GM18505 (cell line): Measurements from ENCODE around the gene ARL16.

ENCODE experiments used
- ATAC-seq: cut with Tn5 transposase; IDR thresholded peaks from one replicate; pipeline ENCODE4 v1.9.1; 2021; ENCODE audit not compliant: unreplicated experiment
- POLR2A ChIP-seq: IDR thresholded peaks from 4 replicates; pipeline ENCODE4 v1.6.1; 2011; ENCODE audit warnings: borderline replicate concordance; ENCODE audit not compliant: insufficient read depth, insufficient read length; ENCODE audit errors: extremely low read depth

Gene ARL16, protein sequence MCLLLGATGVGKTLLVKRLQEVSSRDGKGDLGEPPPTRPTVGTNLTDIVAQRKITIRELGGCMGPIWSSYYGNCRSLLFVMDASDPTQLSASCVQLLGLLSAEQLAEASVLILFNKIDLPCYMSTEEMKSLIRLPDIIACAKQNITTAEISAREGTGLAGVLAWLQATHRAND

DNA sequence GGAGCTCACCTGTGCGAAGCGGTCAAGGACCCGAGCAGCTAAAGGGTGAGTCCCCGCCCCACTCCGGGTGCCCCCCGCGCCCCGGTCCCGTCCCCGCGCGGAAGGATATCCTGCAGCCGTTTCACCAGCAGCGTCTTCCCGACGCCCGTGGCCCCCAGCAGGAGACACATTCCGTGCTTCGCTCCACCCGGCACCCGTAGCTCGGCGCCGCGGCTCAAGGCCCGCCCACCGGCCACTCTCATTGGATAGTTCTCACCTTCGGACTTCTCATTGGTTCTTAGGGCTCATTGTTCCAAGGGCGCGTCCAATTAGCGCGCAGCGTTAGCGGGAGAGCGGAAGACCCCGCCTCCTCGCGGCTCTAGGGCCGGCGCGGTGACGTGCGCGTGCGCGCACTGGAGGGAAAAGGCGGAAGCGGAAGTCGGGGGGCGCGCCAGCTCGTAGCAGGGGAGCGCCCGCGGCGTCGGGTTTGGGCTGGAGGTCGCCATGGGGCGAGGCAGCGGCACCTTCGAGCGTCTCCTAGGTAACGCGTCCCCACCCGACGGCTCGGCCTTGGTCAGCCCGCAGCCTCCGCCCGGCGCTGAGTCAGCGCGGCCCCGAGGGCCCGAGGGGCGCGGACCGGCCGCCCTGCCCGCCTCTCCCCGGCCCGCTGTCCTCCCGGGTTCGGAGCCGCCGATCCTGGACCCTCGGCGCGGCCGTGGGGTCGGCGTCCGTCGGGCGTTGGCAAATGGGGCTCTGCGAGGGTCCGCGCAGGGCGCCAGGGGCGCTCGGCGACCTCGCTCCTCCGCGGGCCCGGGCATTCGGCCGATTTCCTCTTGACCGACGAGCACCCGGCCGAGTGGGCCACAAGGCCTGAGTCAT, at the start of gene ARL16, which contains the start of gene HGS:
TSS of gene ARL16 (minus strand) at position 214 of the 858 bp plus-strand sequence. CDS start at position 170, 44 bp downstream.
TSS of gene HGS (plus strand) at position 428 of the 858 bp plus-strand sequence. CDS start at position 484, 56 bp downstream.
- TF ChIP-seq POLR2A: peak; percentile 73
- ATAC-seq: peak; percentile 87

DNA sequence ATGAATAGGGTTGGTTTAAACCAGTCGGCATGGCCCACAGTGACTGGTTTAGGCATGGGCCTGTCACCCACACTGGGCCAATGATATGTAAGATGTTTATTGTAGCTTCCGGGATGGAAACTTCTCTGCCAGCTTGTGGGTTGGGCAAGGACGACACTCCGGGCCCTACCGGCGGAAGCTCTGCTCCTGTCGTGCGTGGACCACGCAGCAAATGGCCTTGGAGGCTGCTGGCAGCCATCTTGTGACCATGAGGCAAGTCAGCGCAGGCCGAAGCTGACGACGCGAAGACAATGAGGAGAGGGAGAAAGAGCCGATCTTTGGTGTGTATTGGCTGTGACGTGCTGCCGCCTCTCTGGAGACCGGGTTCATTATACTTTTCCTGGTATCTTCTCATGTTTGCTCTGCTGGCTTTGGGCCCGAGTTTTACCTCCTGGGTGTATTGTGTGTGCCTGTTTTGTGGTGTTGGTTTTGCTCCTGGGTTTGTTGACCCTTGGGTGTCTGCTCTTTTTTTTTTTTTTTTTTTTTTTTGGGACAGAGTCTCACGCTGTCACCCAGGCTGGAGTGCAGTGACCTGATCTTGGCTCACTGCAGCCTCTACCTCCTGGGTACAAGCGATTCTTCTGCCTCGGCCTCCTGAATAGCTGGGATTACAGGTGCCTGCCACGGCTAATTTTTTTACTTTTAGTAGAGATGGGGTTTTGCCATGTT, 43.9 kb upstream of the ARL16 start:
- no peak for TF ChIP-seq POLR2A
- no peak for ATAC-seq

DNA sequence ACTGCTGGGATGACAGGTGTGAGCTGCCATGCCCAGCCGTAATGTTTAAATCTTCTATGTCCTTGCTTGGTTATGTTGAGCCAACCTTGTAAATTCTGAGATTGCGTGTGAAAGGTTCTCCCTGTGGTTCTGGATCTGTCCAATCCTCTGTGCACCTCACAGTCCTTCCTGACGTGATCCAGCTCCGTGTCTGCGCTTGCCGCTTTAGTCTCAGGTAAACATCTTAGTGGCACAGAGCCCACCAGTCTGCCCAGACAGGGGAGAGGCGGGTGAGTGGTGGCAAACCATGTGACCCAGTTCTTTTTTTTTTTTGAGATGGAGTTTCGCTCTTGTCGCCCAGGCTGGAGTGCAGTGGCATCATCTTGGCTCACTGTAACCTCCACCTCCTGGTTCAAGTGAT, 42.4 kb upstream of the ARL16 start:
- no peak for ATAC-seq

DNA sequence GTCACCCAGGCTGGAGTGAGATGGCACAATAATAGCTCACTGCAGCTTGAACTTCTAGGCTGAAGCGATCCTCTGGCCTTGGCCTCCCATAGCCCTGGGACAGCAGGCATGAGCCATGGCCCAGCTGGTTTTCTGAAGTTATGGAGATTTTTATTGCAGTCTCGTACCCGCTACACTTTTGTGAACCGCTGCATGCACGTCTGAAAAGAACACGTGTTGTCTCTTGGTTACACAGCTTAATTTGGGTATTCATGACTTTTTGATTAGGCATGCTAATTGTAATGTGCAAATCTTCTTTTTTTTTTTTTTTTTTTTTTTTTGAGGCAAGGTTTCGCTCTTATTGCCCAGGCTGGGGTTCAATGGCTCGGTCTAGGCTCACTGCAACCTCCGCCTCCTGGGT, 41.8 kb upstream of the ARL16 start:
- TF ChIP-seq POLR2A: no peak

More for the DNA sequence above, 42.4 kb upstream of the ARL16 start:
- no peak for TF ChIP-seq POLR2A

DNA sequence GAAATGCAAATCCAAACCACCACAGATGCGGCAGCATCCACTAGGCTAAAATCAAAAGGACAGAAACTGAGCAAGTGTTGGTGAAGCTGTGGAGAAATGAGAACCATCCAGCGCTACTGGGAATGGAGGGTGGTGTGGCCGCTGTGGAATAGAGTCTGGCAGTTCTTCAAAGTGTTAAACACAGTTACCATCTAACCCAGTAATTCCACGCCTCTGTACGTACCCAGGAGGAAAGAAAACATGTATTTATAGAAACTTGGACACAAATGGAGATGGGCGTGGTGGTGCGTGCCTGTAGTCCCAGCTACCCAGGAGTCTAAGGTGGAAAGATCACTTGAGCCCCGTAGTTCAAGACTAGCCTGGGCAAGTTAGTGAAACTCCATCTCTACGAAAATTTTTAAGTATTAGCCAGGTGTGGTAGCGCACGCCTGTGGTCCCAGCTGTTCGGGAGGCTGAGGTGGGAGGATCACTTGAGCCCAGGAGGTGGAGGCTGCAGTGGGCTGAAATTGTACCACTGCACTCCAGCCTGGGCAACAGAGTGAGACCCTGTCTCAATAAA, 40.1 kb upstream of the ARL16 start:
- no peak for TF ChIP-seq POLR2A
- no peak for ATAC-seq

More for the DNA sequence above, 41.8 kb upstream of the ARL16 start:
- ATAC-seq: no peak

DNA sequence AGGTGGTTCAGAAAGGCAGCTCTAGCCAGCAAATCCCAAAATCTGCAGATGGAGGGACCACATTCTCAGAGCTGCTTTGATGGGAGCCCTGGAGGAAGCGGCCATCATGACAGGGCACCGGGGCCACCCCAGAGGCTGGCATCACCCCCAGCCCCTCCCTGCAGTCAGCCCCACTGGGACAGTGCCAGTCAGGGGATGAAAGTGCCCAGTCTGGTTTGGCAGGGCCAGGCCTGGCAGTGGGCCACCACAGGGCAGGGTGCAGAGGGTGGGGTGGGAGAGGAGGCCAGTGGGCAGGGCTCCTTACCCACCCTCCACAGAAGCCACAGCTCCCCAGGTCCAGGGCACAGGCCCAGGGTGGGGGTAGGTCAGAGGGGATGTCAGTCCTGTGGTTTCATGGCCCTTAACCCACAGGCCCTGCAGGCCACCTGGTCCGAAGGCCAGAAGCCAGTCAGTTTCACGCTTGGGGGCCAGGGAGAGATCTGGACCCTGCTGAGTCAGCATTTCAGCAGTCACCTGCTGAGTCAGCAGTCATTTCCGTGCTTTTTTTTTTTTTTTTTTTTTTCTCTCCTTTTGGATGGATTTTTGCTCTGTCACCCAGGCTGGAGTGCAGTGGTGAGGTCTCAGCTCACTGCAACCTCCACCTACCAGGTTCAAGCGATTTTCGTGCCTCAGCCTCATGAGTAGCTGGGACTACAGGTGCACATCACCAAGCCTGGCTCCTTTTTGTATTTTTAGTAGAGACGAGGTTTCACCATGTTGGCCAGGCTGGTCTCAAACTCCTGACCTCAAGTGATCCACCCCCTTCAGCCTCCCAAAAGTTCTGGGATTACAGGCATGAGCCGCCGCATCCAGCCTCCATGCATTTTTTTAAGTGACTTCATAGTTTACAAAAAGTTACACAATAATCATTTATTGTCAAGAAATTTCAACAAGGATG, 38.9 kb upstream of the ARL16 start:
- TF ChIP-seq POLR2A: no peak
- no peak for ATAC-seq

DNA sequence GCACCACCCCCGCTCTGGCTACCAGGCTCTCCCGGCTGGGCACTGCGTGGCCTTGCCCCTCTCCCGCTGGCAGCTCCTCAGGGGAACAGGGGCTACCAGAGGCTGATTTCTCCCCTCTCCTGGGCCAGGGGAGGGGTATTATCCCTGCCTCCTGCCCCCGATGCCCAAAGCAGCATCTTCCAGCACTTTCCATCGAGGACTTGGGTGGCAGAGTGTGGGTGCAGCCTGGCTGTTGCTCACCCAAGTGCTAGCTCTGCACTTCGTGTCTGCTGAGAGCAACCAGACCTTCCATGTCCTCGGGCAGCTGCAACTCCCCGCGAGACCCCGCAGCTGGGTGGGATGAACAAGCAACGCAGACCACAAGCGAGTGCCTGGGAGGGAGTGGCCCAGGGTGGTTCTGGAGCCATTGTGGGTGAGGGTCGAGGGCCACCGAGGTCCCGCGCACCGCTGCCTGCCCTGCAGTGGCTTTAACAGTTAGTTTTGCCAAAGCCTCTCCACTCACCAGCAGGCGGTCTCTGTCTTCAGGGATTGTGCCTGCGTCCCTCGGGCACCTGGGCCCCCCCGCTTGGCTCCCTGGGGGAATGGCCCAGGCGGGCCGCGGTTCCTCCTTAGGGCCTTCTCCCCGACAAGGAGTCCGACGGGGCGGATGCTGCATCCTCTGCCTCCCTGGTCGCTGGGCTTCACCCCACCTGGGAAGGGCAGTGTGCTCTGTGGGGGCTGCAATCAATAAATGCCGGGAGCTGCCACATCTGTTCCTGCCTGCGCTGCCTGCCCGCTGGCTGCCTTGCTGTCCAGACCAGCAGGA, 36.9 kb upstream of the ARL16 start:
- TF ChIP-seq POLR2A: no peak
- no peak for ATAC-seq

DNA sequence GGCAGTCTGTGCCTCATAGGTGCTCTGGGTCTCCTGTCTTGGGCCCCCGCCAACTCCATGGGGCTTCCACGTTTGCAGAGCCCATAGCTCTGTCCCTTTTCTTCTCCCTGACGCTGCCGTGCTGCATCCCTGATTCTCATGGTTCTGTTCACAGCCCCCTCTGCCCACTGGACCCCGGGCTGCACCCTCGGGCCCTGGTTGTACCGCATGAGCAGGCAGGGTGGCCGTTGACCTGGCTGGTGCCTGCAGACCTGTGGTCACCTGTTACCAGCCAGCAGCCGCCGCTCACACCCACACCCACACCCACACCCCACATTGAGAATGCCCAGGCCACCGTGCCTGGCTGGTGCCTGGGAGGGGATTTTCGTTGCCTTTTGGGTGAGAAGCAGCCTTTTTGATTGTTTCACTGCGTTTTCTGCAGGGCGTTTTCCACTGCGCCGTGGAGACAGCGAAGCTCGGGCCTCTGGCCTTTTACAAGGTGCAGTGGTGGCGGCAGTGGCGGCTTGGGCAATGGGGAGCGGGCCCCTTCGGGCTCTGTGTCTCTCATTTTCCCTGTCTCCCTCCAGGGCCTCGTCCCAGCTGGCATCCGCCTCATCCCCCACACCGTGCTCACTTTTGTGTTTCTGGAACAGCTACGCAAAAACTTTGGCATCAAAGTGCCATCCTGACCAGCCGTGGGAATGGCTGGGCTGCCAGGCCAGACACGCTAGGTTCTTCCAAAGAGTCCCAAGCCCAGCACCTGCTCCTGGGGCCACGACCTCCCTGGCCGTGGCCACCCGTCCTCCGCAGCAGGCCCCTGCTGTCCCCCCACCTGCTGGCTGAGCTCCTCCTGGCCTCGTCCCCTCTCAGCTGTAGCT, 36.0 kb upstream of the ARL16 start:
- no peak for TF ChIP-seq POLR2A
- no peak for ATAC-seq

DNA sequence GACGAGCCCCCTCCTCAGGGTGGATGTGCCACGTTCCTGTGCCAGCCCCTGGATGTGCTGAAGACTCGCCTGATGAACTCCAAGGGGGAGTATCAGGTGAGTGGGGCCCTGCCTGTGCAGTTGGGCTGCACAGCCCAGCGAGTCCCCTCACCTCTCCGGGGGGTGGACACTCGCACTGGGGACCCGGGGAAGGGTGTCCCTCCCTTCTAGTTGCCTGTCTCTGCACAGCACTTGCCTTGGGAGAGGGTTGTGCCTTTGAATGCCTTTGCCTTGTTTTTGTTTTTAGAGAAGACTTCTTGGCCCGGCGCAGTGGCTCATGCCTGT, 34.1 kb upstream of the ARL16 start:
- no peak for ATAC-seq
- TF ChIP-seq POLR2A: no peak

DNA sequence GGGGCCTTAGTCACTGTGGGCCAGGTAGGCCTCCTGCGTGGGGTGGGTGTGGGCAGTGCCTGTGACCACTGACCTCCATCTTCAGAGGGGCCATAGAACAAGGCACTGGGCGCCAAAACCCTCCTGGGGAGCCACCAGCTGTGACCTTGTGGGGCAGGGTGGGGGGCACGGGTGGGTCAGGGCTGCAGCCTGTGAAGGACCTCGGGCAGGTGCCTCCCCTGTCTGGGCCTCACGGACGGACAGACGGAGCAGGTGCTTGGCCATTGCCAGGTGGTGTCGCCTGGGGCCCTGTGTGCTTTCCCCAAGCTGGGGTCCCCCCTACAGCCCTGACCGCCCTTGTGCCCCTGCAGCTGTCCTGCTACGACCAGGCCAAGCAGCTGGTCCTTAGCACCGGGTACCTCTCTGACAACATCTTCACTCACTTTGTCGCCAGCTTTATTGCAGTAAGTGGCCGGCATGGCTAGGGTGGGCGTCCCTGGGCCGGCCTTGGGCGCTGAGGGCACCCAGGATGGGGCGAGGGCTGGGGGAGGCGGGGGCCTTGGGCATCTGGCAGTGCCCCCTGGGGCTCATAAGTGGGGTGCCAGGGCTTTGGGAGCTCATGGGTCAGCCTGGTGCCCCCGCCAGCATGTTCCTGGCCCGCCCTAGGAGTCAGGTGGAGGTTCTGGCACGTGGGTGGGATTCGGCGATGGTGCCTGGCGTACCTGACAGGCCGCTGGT, 33.6 kb upstream of the ARL16 start:
- TF ChIP-seq POLR2A: no peak
- no peak for ATAC-seq
